Activated T-helper 2 cell treated with anti-CD3 and anti-CD28 coated beads, Interferon-gamma antibody, Interleukin-2, Interleukin-4, amounts not matched to agents 10 μg/mL and 5 μg/mL and 100 μg/mL, durations not matched to agents 14 hours and 24 hours and 36 hours (primary cell): Measurements from ENCODE around the gene APH1A. TPM values are rescaled to one million over a fixed set of nuclear protein-coding genes. Genes with fewer than 3 reads are reported as not detected.
"Not testable (repeated sequence)": the region's sequence is repeated elsewhere in the genome, so short reads cannot be mapped to it uniquely, and the experiment has no call there.

Experiments used
- DNase-seq: peaks from one replicate; pipeline ENCODE4 v3.0.0; 2021; ENCODE audit warnings: low spot score
- H3K27ac Mint-ChIP-seq: one replicate; pipeline ENCODE4 v1.8.0; 2021; ENCODE audit warnings: mixed read lengths
- H3K27me3 Mint-ChIP-seq: one replicate; pipeline ENCODE4 v1.8.0; 2021; ENCODE audit warnings: low read depth, mixed read lengths
- H3K36me3 Mint-ChIP-seq: one replicate; pipeline ENCODE4 v1.8.0; 2021; ENCODE audit warnings: low read depth, mixed read lengths
- H3K4me1 Mint-ChIP-seq: one replicate; pipeline ENCODE4 v1.8.0; 2021; ENCODE audit warnings: low read depth, mixed read lengths
- H3K4me3 Mint-ChIP-seq: one replicate; pipeline ENCODE4 v1.8.0; 2021; ENCODE audit warnings: low read depth, mild to moderate bottlenecking, moderate library complexity, mixed read lengths
- H3K9me3 Mint-ChIP-seq: one replicate; pipeline ENCODE4 v1.8.0; 2021; ENCODE audit warnings: mixed read lengths
- intact Hi-C: fragments of 100-400 bp; cut with micrococcal nuclease; formaldehyde crosslinking; loops from one replicate; pipeline ENCODE4 v1.15.1; 2023
- total RNA-seq: library from RNA; stranded (reverse); gene quantifications from 2 replicates; pipeline ENCODE4 v1.2.3, GENCODE V29; 2022

APH1A gene
- total RNA-seq: 103 and 105 TPM in 2 replicates

DNA sequence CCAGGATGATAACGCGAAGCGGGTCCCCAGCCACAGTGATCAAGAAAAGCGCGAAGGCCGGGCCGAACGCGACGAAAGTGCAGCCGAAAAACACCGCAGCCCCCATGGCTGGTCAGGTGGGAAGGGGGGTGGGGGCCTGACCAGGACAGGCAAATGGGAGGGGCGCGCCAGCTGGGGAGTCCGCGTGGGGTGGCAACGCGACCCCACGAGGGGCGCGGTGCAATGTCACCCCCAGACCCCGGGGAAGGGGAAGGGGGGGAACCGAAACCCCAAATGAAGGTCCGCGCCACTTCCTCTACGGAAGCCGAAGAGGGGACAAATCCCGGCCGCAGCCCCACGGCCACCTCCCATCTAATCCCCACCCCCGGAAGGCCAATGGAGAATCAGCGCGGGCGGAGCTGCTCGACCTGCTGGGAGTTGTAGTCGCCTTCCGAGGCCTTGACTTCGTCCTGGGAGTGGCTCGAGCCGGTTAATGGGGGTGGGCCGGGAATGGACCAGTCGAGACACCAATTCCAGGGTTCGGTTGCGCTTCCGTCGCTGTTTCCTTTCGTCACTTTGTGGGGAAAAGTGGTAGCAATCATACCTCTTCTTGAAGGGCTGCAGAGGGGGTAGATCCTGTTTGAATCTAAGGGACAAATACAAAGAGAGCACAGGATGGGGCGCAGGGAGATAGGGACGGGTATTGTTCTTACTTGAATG, at the start of gene APH1A:
TSS of gene APH1A (minus strand) at position 312 of the 699 bp plus-strand sequence. CDS start at position 106, 206 bp downstream.
- Mint-ChIP-seq H3K4me3 (peak within 1 kb of the TSS; percentile 91), H3K27ac (peak within 1 kb of the TSS; percentile 80), H3K9me3 (no peaks in the 10 kb centered on the region), H3K36me3 (peaks cover 41% of the 10 kb centered on the region), H3K27me3 (no peaks in the 10 kb centered on the region), H3K4me1 (peaks cover 17% of the 10 kb centered on the region)
- intact Hi-C loops: loop anchor here (1.0 to 5.0 kb wide), 5 partner anchors 12 to 93 kb away; partner anchors contain the start of genes ANP32E, MRPS21 and RPRD2
- peak; percentile 92 for DNase-seq

DNA sequence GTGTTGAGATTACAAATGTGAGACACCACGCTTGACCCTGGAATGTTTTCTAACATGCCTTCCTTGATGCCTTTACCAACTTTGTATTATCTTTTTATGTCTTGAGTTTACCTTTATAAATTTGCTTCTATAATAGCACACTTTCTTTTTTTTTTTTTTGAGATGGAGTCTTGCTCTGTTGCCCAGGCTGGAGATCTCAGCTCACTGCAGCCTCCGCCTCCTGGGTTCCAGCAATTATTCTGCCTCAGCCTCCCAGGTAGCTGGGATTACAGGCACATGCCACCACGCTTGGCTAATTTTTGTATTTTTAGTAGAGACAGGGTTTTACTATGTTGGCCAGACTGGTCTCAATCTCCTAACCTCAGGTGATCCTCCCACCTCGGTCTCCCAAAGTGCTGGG, 45.9 kb upstream of the APH1A start:
- intact Hi-C loops, H3K4me3 Mint-ChIP-seq, DNase-seq, H3K4me1 Mint-ChIP-seq, H3K9me3 Mint-ChIP-seq, H3K36me3 Mint-ChIP-seq, H3K27ac Mint-ChIP-seq, H3K27me3 Mint-ChIP-seq: not testable (repeated sequence)

DNA sequence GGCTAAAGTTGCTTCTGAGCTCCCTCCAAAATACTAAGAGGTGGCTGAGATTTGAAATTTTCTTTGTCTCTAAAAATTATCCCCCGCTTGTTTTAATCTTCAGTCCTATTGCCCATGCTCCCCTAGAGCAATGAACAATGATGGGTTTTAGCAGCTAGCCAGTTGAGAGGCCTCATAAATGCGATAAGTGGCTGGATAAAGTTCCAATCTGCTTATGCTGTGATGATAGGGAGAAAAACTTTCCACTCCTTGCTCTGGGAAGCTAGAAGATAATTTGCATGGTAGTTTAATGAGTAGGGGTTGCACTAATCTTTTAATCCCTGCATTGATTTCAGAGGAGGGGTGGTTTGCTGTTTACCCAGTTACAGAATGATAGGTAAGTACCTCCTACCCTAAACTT, 42.9 kb upstream of the APH1A start:
- peaks cover 13% of the 10 kb centered on the region for H3K36me3 Mint-ChIP-seq
- DNase-seq: no peak
- no peaks in the 10 kb centered on the region for H3K4me1 Mint-ChIP-seq
- no peaks in the 10 kb centered on the region for H3K9me3 Mint-ChIP-seq
- no peaks in the 10 kb centered on the region for H3K27me3 Mint-ChIP-seq
- intact Hi-C loops: no loop called here
- no peak overlapping the region for H3K4me3 Mint-ChIP-seq
- H3K27ac Mint-ChIP-seq: no peak overlapping the region

DNA sequence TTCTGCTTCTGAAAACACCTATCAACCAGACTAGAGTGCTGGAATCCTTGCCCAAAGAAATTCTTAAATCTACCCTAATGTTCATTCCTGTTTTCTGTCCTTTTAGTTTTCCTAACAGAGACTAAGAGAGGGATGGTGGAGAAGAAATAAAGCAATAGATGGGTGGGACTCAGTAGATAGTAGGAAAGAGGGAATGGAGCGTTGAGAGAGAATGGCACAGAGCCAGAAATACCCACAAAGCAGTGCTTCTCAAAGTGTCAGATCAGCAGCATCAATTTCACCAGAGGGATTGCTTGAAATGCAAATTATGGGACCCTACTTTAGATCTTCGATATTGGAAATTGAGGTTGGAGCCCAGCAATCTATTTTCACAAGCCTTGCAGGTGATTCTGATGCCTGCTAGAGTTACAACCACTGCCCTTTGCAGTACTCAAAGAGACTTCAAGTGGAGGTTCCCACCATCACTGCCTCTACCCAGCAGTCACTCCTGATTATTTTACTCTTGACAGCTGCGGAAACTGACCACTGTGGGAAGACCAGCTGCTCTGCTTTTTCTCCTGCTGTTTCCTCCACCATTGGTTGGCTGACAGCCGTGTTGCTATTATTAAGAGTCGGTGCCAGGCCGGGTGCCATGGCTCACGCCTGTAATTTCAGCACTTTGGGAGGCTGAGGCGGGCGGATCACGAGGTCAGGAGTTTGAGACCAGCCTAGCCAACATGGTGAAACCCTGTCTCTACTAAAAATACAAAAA, 41.1 kb upstream of the APH1A start:
- Mint-ChIP-seq H3K27me3 (no peaks in the 10 kb centered on the region), H3K9me3 (no peaks in the 10 kb centered on the region), H3K4me1 (no peaks in the 10 kb centered on the region), H3K36me3 (peaks cover 18% of the 10 kb centered on the region), H3K27ac (no peak overlapping the region), H3K4me3 (no peak overlapping the region)
- DNase-seq: no peak
- intact Hi-C loops: no loop called here

DNA sequence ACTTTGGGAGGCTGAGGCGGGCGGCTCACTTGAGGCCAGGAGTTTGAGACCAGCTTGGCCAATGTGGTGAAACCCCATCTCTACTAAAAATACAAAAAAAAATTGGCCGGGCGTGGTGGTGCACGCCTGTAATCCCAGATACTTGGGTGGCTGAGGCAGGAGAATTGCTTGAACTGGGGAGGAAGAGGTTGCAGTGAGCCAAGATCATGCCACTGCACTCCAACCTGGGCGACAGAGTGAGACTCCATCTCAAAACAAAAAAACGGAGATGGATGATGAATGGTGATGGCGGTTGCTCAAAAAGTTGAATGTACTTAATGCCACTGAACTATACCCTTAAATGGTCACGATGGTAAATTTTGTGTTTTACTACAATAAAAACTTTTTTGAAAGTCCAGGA, 39.8 kb upstream of the APH1A start:
- intact Hi-C loops, H3K27ac Mint-ChIP-seq, H3K4me1 Mint-ChIP-seq, H3K9me3 Mint-ChIP-seq, H3K27me3 Mint-ChIP-seq, DNase-seq, H3K4me3 Mint-ChIP-seq: not testable (repeated sequence)
- peaks cover 19% of the 10 kb centered on the region for H3K36me3 Mint-ChIP-seq

DNA sequence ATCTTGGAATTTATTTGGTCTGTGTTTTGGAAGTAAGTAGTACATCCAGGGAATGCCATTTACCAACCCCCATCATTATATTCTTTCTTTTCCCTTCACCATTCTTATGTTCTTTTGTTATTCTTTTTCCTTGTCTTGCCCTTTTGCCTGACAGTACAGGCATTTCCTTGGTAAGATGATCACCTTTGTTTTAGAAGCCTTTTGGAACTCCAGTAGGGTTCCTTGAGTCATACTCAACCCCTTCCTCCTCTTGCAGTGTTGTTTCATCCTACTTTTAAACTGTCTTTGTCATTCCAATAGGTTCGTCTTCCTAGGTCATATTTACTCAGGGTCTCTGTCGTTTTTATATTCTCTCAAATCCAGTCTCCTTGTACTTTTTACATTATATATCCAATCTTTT, 34.1 kb upstream of the APH1A start:
- Mint-ChIP-seq H3K27ac (no peak overlapping the region), H3K36me3 (peaks cover 44% of the 10 kb centered on the region), H3K9me3 (no peaks in the 10 kb centered on the region), H3K27me3 (no peaks in the 10 kb centered on the region), H3K4me3 (no peak overlapping the region), H3K4me1 (no peaks in the 10 kb centered on the region)
- intact Hi-C loops: no loop called here
- DNase-seq: no peak

DNA sequence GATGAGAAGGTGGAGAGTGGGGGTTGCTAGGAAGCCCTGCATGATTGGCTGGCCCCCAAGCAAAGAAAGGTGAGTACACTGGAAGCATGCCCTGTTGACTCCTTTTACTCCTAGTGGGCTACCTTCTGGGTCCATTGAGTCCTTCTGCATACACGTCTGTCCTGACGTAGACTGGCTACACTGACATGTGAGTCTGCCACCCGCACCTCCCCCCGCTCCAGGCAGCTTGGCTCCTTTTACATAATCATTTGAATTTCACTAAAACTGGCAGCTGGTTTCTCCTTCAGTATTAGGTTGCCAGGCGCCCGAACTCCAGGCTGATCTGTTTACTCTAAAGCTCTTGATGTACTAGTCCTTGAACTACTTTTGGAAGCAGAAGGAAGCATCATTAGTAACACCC, 33.5 kb upstream of the APH1A start:
- Mint-ChIP-seq H3K9me3 (no peaks in the 10 kb centered on the region), H3K4me3 (no peak overlapping the region), H3K27me3 (no peaks in the 10 kb centered on the region), H3K27ac (no peak overlapping the region), H3K36me3 (peaks cover 46% of the 10 kb centered on the region), H3K4me1 (no peaks in the 10 kb centered on the region)
- intact Hi-C loops: no loop called here
- no peak for DNase-seq

DNA sequence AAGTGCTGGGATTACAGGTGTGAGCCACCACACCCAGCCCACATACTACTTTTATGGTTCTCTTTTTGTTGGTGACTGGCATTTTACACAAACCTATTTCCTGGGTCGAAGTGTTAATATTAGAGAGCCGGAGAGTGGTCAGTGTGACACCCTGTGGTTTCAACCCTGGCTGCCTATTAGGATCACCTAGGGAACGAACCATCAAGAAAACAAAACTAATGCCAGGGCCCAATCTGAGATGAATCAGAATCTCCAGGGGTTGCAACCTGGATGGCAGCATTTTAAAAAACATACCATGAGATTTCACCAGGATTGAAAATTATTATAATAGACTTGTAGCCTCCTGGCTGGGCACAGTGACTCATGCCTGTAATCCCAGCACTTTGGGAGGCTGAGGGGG, 30.9 kb upstream of the APH1A start:
- H3K27ac Mint-ChIP-seq: no peak overlapping the region

DNA sequence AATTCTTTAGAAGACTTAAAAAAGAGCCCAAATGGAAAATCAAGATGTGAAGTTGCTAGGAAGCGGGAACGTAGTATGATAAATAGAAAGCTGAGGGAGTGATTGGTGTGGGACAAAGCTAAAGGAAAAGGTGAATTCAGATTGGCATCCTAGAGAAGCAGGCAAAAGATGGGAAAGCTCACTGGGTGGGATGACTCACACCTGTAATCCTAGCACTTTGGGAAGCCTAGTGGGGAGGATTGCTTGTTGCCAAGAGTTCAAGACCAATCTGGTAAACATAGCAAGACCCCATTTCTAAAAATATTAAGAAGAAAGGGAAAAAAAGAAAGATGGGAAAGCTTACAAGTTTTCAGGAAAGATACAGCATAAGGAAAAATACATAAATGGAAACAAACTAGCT, 26.7 kb upstream of the APH1A start:
- H3K27ac Mint-ChIP-seq: no peak overlapping the region
- H3K4me3 Mint-ChIP-seq: peak overlapping the region; percentile 35
- H3K9me3 Mint-ChIP-seq: no peaks in the 10 kb centered on the region
- H3K4me1 Mint-ChIP-seq: peaks cover 21% of the 10 kb centered on the region
- no peak for DNase-seq
- no peaks in the 10 kb centered on the region for H3K27me3 Mint-ChIP-seq
- H3K36me3 Mint-ChIP-seq: peaks cover 38% of the 10 kb centered on the region
- intact Hi-C loops: no loop called here

More for the DNA sequence above, 30.9 kb upstream of the APH1A start:
- intact Hi-C loops: no loop called here
- Mint-ChIP-seq H3K4me1 (peaks cover 13% of the 10 kb centered on the region), H3K9me3 (no peaks in the 10 kb centered on the region), H3K27me3 (no peaks in the 10 kb centered on the region), H3K4me3 (no peak overlapping the region), H3K36me3 (peaks cover 59% of the 10 kb centered on the region)
- no peak for DNase-seq

DNA sequence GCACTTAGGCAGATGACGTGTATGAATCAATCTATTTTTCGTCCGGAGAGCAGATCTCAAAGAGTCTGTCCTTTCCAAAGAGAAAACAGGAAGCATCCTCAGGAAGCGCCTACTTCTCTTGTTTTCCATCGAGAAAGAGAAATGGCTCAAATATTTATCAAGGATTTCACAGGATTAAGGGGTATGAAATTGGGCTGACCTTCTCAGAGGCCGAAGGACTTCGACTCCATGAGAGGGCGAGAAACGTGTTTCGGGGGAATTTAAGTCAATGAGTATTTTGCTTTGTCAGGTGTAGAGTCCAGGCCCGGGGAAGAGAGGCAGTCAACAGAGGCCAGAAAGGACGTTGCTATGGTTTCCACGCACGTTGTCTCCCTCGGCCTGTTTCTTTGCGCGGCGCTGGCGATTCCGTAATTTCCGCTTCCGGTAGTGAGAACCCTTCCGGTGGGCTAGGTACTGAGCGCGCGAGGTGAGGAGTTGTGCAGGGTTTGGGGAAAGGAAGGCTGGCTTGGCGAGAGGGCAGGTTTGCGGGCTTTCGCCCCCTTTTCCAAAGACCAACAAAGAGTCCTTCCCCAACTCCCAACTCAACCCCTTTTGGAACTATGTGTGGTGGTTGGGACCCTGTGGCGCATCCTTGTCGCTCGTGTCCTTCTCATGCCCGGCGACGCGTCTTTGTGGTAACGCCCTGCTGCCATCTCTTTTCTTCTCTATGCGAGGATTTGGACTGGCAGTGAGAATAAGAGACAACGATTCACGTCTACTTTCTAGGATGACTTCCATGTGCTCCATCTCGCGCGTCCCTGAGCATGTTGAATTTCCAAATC, 24.8 kb upstream of the APH1A start, which contains the start of gene MRPS21:
TSS of gene MRPS21 (plus strand) at position 429 of the 821 bp plus-strand sequence. CDS start 506 bp downstream, outside the sequence.
- peak; percentile 86 for DNase-seq
- peak within 1 kb of the TSS; percentile 98 for H3K27ac Mint-ChIP-seq
- H3K4me3 Mint-ChIP-seq: peak within 1 kb of the TSS; percentile 92
- peaks cover 27% of the 10 kb centered on the region for H3K36me3 Mint-ChIP-seq
- intact Hi-C loops: loop anchor here (1.0 kb wide), 2 partner anchors 11 to 24 kb away; partner anchors contain the start of genes APH1A and CIART
- H3K4me1 Mint-ChIP-seq: peaks cover 21% of the 10 kb centered on the region
- no peaks in the 10 kb centered on the region for H3K27me3 Mint-ChIP-seq
- no peaks in the 10 kb centered on the region for H3K9me3 Mint-ChIP-seq

DNA sequence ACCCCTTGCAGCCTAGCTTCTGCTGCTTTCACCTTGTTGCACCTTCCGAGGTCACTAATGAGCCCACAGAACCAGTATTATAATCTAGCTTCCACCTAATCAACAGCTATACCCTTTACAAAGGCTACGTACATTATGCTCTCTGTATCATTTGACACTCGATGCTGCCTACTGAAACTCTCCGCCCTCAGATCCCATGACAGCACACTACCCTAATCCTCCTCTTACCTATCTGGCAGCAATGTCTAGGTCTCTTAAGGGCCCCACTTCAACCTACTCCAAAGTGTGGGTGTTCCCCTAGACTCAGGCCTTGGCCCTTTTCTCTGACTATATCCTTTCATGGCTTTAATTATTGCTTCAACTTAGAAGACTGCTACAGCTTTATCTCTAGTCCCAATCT, 20.0 kb upstream of the APH1A start:
- no peak overlapping the region for H3K4me3 Mint-ChIP-seq
- no peak for DNase-seq
- intact Hi-C loops: no loop called here
- H3K9me3 Mint-ChIP-seq: no peaks in the 10 kb centered on the region
- H3K27me3 Mint-ChIP-seq: no peaks in the 10 kb centered on the region
- H3K4me1 Mint-ChIP-seq: peaks cover 8% of the 10 kb centered on the region
- H3K27ac Mint-ChIP-seq: no peak overlapping the region
- no peaks in the 10 kb centered on the region for H3K36me3 Mint-ChIP-seq

DNA sequence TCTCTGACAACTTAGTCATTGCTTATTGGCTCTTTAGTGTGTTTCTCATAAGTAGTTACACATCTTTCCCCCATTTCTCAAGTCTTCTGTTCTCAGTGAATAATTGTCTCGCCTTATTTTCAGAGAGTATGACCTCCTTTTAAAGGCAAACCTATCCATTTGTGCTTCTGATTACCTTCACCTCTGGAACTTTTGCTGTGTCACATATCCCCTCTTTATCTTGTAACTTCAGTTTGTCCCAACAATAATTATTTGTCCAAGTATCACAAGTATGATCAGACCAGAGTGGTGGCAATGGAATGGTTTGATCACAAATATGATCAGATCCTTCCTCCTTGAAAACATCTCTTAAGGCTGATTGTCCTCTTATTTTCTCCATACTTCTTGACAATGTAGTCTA, 19.6 kb upstream of the APH1A start:
- intact Hi-C loops: no loop called here
- no peak overlapping the region for H3K27ac Mint-ChIP-seq

More for the DNA sequence above, 19.6 kb upstream of the APH1A start:
- no peak overlapping the region for H3K4me3 Mint-ChIP-seq
- peaks cover 6% of the 10 kb centered on the region for H3K4me1 Mint-ChIP-seq
- H3K36me3 Mint-ChIP-seq: no peaks in the 10 kb centered on the region
- no peaks in the 10 kb centered on the region for H3K9me3 Mint-ChIP-seq
- DNase-seq: no peak
- H3K27me3 Mint-ChIP-seq: no peaks in the 10 kb centered on the region
